ENCODE data around the gene SDC4.

DNA sequence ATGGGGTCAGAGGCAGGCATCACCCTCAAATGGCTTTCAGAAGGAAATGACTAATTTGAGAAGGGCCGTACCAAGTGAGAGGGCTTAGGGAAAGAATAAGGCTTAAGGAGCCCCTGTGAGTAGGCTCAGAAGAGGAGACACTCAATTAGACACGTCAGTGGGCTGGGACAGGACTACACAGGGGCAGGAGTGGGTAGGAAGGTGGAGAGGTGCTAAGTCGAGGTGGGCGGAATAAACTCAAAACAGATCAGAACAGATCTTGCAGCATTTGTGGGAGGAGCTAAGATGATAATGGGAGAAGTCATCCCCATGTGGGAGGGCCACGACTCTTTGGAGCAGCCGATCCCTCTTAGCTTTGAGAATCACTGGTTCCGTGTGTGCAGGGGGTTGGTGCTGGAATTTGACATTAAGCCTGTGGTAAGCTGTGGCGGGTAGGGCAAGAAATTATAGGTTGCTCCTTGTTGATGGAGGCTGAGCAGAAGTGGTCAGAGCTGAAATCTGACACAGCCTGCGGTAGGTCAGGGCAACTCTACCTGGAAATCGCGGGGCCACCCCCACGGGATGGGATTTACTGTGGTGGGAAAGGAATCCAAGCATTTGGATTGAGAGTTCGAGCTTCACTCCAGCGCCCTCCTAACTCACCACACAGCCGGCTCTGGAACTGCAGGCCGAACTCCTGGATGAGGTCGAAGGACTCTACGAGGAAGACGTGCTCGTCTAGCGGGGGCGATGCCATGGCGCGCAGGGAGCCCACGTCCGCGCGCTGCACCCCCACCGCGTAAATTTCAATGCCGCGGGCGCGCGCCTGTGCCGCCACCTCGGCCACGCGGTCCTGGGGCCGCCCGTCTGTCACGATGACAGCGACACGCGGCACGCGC is 44.4 kb downstream of the SDC4 start:
- TF ChIP-seq, protein P1, sequence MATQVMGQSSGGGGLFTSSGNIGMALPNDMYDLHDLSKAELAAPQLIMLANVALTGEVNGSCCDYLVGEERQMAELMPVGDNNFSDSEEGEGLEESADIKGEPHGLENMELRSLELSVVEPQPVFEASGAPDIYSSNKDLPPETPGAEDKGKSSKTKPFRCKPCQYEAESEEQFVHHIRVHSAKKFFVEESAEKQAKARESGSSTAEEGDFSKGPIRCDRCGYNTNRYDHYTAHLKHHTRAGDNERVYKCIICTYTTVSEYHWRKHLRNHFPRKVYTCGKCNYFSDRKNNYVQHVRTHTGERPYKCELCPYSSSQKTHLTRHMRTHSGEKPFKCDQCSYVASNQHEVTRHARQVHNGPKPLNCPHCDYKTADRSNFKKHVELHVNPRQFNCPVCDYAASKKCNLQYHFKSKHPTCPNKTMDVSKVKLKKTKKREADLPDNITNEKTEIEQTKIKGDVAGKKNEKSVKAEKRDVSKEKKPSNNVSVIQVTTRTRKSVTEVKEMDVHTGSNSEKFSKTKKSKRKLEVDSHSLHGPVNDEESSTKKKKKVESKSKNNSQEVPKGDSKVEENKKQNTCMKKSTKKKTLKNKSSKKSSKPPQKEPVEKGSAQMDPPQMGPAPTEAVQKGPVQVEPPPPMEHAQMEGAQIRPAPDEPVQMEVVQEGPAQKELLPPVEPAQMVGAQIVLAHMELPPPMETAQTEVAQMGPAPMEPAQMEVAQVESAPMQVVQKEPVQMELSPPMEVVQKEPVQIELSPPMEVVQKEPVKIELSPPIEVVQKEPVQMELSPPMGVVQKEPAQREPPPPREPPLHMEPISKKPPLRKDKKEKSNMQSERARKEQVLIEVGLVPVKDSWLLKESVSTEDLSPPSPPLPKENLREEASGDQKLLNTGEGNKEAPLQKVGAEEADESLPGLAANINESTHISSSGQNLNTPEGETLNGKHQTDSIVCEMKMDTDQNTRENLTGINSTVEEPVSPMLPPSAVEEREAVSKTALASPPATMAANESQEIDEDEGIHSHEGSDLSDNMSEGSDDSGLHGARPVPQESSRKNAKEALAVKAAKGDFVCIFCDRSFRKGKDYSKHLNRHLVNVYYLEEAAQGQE (IDR thresholded peaks at IDR 0.05) = no peak
- no peak for TF ChIP-seq SP1 (IDR thresholded peaks at IDR 0.05)
- TF ChIP-seq, protein P2, sequence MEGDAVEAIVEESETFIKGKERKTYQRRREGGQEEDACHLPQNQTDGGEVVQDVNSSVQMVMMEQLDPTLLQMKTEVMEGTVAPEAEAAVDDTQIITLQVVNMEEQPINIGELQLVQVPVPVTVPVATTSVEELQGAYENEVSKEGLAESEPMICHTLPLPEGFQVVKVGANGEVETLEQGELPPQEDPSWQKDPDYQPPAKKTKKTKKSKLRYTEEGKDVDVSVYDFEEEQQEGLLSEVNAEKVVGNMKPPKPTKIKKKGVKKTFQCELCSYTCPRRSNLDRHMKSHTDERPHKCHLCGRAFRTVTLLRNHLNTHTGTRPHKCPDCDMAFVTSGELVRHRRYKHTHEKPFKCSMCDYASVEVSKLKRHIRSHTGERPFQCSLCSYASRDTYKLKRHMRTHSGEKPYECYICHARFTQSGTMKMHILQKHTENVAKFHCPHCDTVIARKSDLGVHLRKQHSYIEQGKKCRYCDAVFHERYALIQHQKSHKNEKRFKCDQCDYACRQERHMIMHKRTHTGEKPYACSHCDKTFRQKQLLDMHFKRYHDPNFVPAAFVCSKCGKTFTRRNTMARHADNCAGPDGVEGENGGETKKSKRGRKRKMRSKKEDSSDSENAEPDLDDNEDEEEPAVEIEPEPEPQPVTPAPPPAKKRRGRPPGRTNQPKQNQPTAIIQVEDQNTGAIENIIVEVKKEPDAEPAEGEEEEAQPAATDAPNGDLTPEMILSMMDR (IDR thresholded peaks at IDR 0.05; ENCODE audit: low read depth, low read length, missing input control) = no peak
- no peak for TF ChIP-seq TAF1 (conservative IDR thresholded peaks at IDR 0.05)
- TF ChIP-seq, protein P3, sequence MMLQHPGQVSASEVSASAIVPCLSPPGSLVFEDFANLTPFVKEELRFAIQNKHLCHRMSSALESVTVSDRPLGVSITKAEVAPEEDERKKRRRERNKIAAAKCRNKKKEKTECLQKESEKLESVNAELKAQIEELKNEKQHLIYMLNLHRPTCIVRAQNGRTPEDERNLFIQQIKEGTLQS (IDR thresholded peaks at IDR 0.05) = no peak
- TF ChIP-seq, protein P4, sequence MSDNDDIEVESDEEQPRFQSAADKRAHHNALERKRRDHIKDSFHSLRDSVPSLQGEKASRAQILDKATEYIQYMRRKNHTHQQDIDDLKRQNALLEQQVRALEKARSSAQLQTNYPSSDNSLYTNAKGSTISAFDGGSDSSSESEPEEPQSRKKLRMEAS (IDR thresholded peaks at IDR 0.05) = no peak
- no peak for TF ChIP-seq RAD21 (IDR thresholded peaks at IDR 0.05)
